ENCODE data around the gene ATG14.

GRCh38 chr14:55399852-55400251 lies 11.8 kb downstream of the ATG14 start:
- no peak for TF ChIP-seq CTCF (IDR thresholded peaks at IDR 0.05; ENCODE audit: insufficient read depth, low read length)
- TF ChIP-seq POLR2AphosphoS5 (IDR thresholded peaks at IDR 0.05; ENCODE audit: low read depth) = no peak
- no peak for TF ChIP-seq GABPA (IDR thresholded peaks at IDR 0.05; ENCODE audit: low read depth)
- TF ChIP-seq REST (IDR thresholded peaks at IDR 0.05; ENCODE audit: insufficient replicate concordance, low read depth) = no peak

All from HL-60 (cell line).